K562 (cell line): Measurements from ENCODE around the gene AIFM3. TPM values are rescaled to one million over a fixed set of nuclear protein-coding genes. Genes with fewer than 3 reads are reported as not detected.

Source experiments
- ARID3A ChIP-seq: IDR thresholded peaks from 2 replicates; pipeline ENCODE4 v1.6.1; 2012; ENCODE audit warnings: low read depth, low read length, improper control_type of control experiment, borderline replicate concordance
- ARID4B ChIP-seq: sonication (generic); formaldehyde crosslinking; IDR thresholded peaks from 2 replicates; pipeline ENCODE4 v1.8.0; 2022; ENCODE audit warnings: mild to moderate bottlenecking, missing genetic modification reagents
- CHD2 ChIP-seq: IDR thresholded peaks from 2 replicates; pipeline ENCODE4 v1.6.1; 2011; ENCODE audit warnings: low read depth, low read length
- CREBBP ChIP-seq: IDR thresholded peaks from one replicate; pipeline ENCODE4 v1.6.1; 2012; ENCODE audit warnings: low read depth, mild to moderate bottlenecking, control low read depth, inconsistent platforms, low read length
- KAT7 ChIP-seq: sonication (generic); formaldehyde crosslinking; IDR thresholded peaks from 2 replicates; pipeline ENCODE4 v1.8.0; 2022; ENCODE audit warnings: missing genetic modification reagents, mild to moderate bottlenecking, borderline replicate concordance
- NUFIP1 ChIP-seq: fragments of 450-650 bp; IDR thresholded peaks from 2 replicates; pipeline ENCODE4 v1.6.1; 2018; ENCODE audit not compliant: partially characterized antibody
- POLR2A ChIP-seq: fragments of 450-650 bp; conservative IDR thresholded peaks from 2 replicates; pipeline ENCODE4 v1.6.1; 2016
- SFPQ ChIP-seq: fragments of 200-400 bp; formaldehyde crosslinking; IDR thresholded peaks from 2 replicates; pipeline ENCODE4 v1.6.1; 2017; ENCODE audit warnings: mild to moderate bottlenecking, low read depth, low read length, moderate library complexity
- ZFP30 ChIP-seq: fragments of 250-450 bp; sonication (Bioruptor Pico); IDR thresholded peaks from 2 replicates; pipeline ENCODE4 v1.8.0; 2022; ENCODE audit warnings: moderate library complexity, mild to moderate bottlenecking, inconsistent platforms, borderline replicate concordance
- ZNF445 ChIP-seq: fragments of 250-450 bp; sonication (Bioruptor Pico); IDR thresholded peaks from 2 replicates; pipeline ENCODE4 v1.4.0; 2020; ENCODE audit warnings: low read depth, mild to moderate bottlenecking, moderate library complexity
- polyA plus RNA-seq, 8 experiments: library from polyadenylated mRNA; depleted of rRNA in 4 of 8; stranded (reverse) in 5 of 8; unstranded in 3 of 8; fragments of >200 nt; fragmentation: Nextera tagmentation in 2 of 8; fragmentation: Illumina TruSeq in 1 of 8; extraction: Ambion mirVana in 2 of 8; extraction: Trizol in 1 of 8; gene quantifications; 2 replicates each; pipeline versions ENCODE4 v1.2.1 to v1.2.3, GENCODE V29; 2011 to 2014; ENCODE audit warnings: inconsistent platforms in 1 of 8, missing spikeins in 1 of 8
- total RNA-seq, 7 experiments: library from RNA; depleted of rRNA in 6 of 7; stranded (reverse); fragments of >200 nt in 6 of 7; fragmentation: Illumina TruSeq in 2 of 7; extraction: Trizol in 2 of 7; gene quantifications; 2 replicates each; pipeline versions ENCODE4 v1.2.1 to v1.2.3, GENCODE V29; 2011 to 2021; ENCODE audit warnings: low replicate concordance in 1 of 7
- TF ChIP-seq, protein P1 (sequence below), 2 experiments: IDR thresholded peaks in 1 of 2; conservative IDR thresholded peaks in 1 of 2; 2 replicates each; pipeline ENCODE4 v1.6.1; 2016; ENCODE audit warnings: low read depth in 2 of 2, mild to moderate bottlenecking in 1 of 2, missing compliant biosample characterization in 1 of 2, missing genetic modification characterization in 1 of 2, moderate library complexity in 1 of 2
- TF ChIP-seq, protein P2 (sequence below): fragments of 250-450 bp; sonication (Bioruptor Pico); IDR thresholded peaks from 2 replicates; pipeline ENCODE4 v1.4.0; 2020; ENCODE audit warnings: mild to moderate bottlenecking, moderate library complexity

Gene AIFM3
- total and polyA plus RNA-seq, 9 of the 15 experiments (the other 6 are each of a cell fraction or from before 2014, with no cell fraction given), result 0.03 to 0.20 (median 0.07) TPM; not detected in 1

- TF ChIP-seq, protein P1, sequence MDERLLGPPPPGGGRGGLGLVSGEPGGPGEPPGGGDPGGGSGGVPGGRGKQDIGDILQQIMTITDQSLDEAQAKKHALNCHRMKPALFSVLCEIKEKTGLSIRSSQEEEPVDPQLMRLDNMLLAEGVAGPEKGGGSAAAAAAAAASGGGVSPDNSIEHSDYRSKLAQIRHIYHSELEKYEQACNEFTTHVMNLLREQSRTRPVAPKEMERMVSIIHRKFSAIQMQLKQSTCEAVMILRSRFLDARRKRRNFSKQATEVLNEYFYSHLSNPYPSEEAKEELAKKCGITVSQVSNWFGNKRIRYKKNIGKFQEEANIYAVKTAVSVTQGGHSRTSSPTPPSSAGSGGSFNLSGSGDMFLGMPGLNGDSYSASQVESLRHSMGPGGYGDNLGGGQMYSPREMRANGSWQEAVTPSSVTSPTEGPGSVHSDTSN (CRISPR knock-in tag; IDR thresholded peaks at IDR 0.05; ENCODE audit: low read depth), result no peak
- TF ChIP-seq, protein P1 (tag; conservative IDR thresholded peaks at IDR 0.05; ENCODE audit: low read depth), result no peak
- TF ChIP-seq POLR2A (no peak), CREBBP (no peak), ZNF445 (CRISPR knock-in tag) (no peak), KAT7 (CRISPR knock-in tag) (no peak), ZFP30 (peak; percentile 33; the same call in 1 of the 2 replicates), NUFIP1 (no peak), ARID3A (no peak), ARID4B (no peak), CHD2 (0 out of 2 replicates have a peak, but pooled peaks have one; percentile 3), SFPQ (no peak)
- TF ChIP-seq, protein P2, sequence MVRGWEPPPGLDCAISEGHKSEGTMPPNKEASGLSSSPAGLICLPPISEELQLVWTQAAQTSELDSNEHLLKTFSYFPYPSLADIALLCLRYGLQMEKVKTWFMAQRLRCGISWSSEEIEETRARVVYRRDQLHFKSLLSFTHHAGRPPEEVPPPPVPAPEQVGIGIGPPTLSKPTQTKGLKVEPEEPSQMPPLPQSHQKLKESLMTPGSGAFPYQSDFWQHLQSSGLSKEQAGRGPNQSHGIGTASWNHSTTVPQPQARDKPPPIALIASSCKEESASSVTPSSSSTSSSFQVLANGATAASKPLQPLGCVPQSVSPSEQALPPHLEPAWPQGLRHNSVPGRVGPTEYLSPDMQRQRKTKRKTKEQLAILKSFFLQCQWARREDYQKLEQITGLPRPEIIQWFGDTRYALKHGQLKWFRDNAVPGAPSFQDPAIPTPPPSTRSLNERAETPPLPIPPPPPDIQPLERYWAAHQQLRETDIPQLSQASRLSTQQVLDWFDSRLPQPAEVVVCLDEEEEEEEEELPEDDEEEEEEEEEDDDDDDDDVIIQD (CRISPR knock-in tag), result peak; percentile 38; the same call in 1 of the 2 replicates
These were observed 29.8 kb downstream of the AIFM3 start (continued) for GRCh38 chr22:20996598-20997535.
